ENCODE measurements around the gene TCEANC2. TPM values are rescaled to one million over a fixed set of nuclear protein-coding genes. Genes with fewer than 3 reads are reported as not detected.

Gene TCEANC2
- total RNA-seq, 1 experiment from 2014 or later, result 8.4 TPM

GRCh38 chr1:54112027-54112426 lies 58.6 kb downstream of the TCEANC2 start:
- peaks cover 12% of the 10 kb centered on the region for H3K27me3 Mint-ChIP-seq (ENCODE audit: unreplicated experiment)
- DNase-seq, result no peak
- CTCF ChIA-PET, result no interaction called here
- H3K27ac Mint-ChIP-seq (ENCODE audit: unreplicated experiment), result no peak overlapping the region
- BruUV-seq (replicated peaks), result no TSS peak
- H3K4me3 Mint-ChIP-seq (ENCODE audit: low read depth, unreplicated experiment), result no peak overlapping the region
- intact Hi-C loops (cut with micrococcal nuclease; ENCODE audit: unreplicated experiment), result no loop called here
- H3K36me3 Mint-ChIP-seq (ENCODE audit: insufficient read depth, unreplicated experiment), result no peaks in the 10 kb centered on the region
- no peak for TF ChIP-seq CTCF (IDR thresholded peaks at IDR 0.05; ENCODE audit: unreplicated experiment)
- H3K4me1 Mint-ChIP-seq (ENCODE audit: low read depth, unreplicated experiment), result no peaks in the 10 kb centered on the region
- no peaks in the 10 kb centered on the region for H3K9me3 Mint-ChIP-seq (ENCODE audit: low read depth, unreplicated experiment)

GRCh38 chr1:54112705-54113368 lies 59.4 kb downstream of the TCEANC2 start:
- no peak for DNase-seq
- no peak for TF ChIP-seq CTCF (IDR thresholded peaks at IDR 0.05; ENCODE audit: unreplicated experiment)
- CTCF ChIA-PET, result interaction anchor here (0.7 kb wide), 1 partner anchor 367 kb away, joined by 4 read pairs; no protein-coding TSS in a partner anchor
- H3K4me3 Mint-ChIP-seq (ENCODE audit: low read depth, unreplicated experiment), result no peak overlapping the region
- H3K4me1 Mint-ChIP-seq (ENCODE audit: low read depth, unreplicated experiment), result no peaks in the 10 kb centered on the region
- H3K27ac Mint-ChIP-seq (ENCODE audit: unreplicated experiment), result no peak overlapping the region
- H3K9me3 Mint-ChIP-seq (ENCODE audit: low read depth, unreplicated experiment), result no peaks in the 10 kb centered on the region
- peaks cover 12% of the 10 kb centered on the region for H3K27me3 Mint-ChIP-seq (ENCODE audit: unreplicated experiment)
- BruUV-seq (replicated peaks), result no TSS peak
- intact Hi-C loops (cut with micrococcal nuclease; ENCODE audit: unreplicated experiment), result no loop called here
- no peaks in the 10 kb centered on the region for H3K36me3 Mint-ChIP-seq (ENCODE audit: insufficient read depth, unreplicated experiment)

GRCh38 chr1:54114001-54114400 lies 60.6 kb downstream of the TCEANC2 start:
- BruUV-seq (replicated peaks), result no TSS peak

GRCh38 chr1:54114955-54115354 lies 61.5 kb downstream of the TCEANC2 start:
- Mint-ChIP-seq H3K4me3 (ENCODE audit: low read depth, unreplicated experiment) (no peak overlapping the region), H3K4me1 (ENCODE audit: low read depth, unreplicated experiment) (no peaks in the 10 kb centered on the region), H3K27ac (ENCODE audit: unreplicated experiment) (no peak overlapping the region), H3K27me3 (ENCODE audit: unreplicated experiment) (peaks cover 12% of the 10 kb centered on the region), H3K9me3 (ENCODE audit: low read depth, unreplicated experiment) (no peaks in the 10 kb centered on the region), H3K36me3 (ENCODE audit: insufficient read depth, unreplicated experiment) (no peaks in the 10 kb centered on the region)
- no peak for TF ChIP-seq CTCF (IDR thresholded peaks at IDR 0.05; ENCODE audit: unreplicated experiment)
- no peak for DNase-seq
- CTCF ChIA-PET, result interaction anchor here (0.6 kb wide), 2 partner anchors 31 to 417 kb away, joined by 3 read pairs; no protein-coding TSS in a partner anchor
- BruUV-seq (replicated peaks), result no TSS peak
- intact Hi-C loops (cut with micrococcal nuclease; ENCODE audit: unreplicated experiment), result no loop called here

More at GRCh38 chr1:54114001-54114400, 60.6 kb downstream of the TCEANC2 start:
- Mint-ChIP-seq H3K4me3 (ENCODE audit: low read depth, unreplicated experiment) (no peak overlapping the region), H3K27ac (ENCODE audit: unreplicated experiment) (no peak overlapping the region), H3K27me3 (ENCODE audit: unreplicated experiment) (peaks cover 12% of the 10 kb centered on the region), H3K4me1 (ENCODE audit: low read depth, unreplicated experiment) (no peaks in the 10 kb centered on the region), H3K36me3 (ENCODE audit: insufficient read depth, unreplicated experiment) (no peaks in the 10 kb centered on the region), H3K9me3 (ENCODE audit: low read depth, unreplicated experiment) (no peaks in the 10 kb centered on the region)
- CTCF ChIA-PET, result no interaction called here
- DNase-seq, result no peak
- intact Hi-C loops (cut with micrococcal nuclease; ENCODE audit: unreplicated experiment), result no loop called here
- TF ChIP-seq CTCF (IDR thresholded peaks at IDR 0.05; ENCODE audit: unreplicated experiment), result no peak
